GM12874 (cell line): Measurements from ENCODE around the gene ZNF436.
A peak's percentile ranks its signal among the peaks of the same experiment; 100 is the strongest.

Experiments used
- TF ChIP-seq, protein P1 (sequence below): IDR thresholded peaks from 2 replicates; pipeline ENCODE4 v1.5.1; 2011; ENCODE audit warnings: low read depth, mild to moderate bottlenecking, control low read depth, low read length, moderate library complexity; ENCODE audit not compliant: insufficient read depth

Gene ZNF436

DNA sequence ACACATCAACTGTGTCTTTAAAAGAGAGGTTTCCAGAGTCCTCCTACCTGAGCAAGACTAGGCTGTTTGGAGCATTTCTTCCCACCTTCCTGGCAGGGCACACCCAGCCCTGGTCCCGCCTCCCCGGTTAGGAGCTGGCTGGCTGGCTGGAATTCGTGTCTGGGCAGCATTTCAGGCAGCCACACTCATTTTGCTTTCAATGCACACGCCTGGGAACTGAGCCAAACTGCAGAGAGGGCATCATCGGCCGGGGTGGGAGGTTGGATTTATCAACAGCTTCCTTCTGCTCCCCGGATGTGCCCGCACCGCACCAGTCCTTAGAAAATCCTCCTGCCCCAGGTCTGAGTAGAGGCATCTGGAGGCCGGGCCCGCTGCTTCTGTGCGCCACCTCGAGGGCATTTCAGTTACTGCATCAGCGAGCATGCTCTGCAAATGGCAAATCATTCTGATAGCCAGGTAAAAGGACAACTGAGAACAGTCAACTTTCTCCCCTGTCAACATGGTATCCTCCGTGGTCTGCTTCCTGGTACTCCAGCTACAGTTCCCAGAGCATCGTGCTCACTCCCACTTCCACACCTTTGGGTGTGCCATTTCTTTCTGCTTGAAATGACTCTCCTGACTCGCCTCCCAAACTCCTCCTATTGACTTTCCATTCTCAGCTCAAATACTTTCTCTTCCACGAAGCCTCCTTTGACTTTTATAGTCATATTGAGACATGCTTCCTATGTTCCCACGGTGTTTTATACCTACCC lies 34.3 kb upstream of the ZNF436 start:
- TF ChIP-seq, protein P1, sequence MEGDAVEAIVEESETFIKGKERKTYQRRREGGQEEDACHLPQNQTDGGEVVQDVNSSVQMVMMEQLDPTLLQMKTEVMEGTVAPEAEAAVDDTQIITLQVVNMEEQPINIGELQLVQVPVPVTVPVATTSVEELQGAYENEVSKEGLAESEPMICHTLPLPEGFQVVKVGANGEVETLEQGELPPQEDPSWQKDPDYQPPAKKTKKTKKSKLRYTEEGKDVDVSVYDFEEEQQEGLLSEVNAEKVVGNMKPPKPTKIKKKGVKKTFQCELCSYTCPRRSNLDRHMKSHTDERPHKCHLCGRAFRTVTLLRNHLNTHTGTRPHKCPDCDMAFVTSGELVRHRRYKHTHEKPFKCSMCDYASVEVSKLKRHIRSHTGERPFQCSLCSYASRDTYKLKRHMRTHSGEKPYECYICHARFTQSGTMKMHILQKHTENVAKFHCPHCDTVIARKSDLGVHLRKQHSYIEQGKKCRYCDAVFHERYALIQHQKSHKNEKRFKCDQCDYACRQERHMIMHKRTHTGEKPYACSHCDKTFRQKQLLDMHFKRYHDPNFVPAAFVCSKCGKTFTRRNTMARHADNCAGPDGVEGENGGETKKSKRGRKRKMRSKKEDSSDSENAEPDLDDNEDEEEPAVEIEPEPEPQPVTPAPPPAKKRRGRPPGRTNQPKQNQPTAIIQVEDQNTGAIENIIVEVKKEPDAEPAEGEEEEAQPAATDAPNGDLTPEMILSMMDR: peak; percentile 93

DNA sequence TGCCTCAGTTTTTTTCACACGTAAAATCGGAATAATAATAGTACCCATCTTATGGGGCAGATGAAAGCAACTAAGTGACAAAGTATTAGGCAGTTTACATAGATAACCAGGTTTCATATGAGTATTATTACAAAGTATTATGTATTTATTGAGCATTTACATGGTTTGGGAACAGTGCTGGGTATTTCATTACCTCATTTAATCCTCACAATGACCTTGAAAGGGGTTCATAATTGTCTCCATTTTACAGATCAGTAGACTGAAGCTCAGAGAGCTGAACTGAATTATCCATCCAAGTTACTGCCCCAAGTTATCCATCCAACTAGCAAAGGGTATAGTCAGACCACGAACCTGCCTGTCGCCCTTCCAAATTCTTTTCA lies 33.7 kb upstream of the ZNF436 start:
- TF ChIP-seq, protein P1: no peak

DNA sequence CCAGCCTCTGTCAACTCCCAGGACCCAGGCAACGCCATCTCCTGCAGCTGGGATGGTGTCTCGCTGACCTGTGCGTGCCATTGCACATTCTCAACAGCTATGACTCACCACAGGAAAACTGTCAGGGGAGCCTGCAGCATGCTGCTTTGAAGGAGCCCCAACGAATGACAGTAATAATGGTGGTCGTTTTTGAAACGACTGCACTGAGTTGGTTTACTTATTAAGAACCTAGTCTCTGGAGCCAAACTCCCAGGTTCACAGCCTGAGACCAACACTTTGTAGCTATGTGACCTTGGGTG lies 33.4 kb upstream of the ZNF436 start:
- TF ChIP-seq, protein P1: no peak

DNA sequence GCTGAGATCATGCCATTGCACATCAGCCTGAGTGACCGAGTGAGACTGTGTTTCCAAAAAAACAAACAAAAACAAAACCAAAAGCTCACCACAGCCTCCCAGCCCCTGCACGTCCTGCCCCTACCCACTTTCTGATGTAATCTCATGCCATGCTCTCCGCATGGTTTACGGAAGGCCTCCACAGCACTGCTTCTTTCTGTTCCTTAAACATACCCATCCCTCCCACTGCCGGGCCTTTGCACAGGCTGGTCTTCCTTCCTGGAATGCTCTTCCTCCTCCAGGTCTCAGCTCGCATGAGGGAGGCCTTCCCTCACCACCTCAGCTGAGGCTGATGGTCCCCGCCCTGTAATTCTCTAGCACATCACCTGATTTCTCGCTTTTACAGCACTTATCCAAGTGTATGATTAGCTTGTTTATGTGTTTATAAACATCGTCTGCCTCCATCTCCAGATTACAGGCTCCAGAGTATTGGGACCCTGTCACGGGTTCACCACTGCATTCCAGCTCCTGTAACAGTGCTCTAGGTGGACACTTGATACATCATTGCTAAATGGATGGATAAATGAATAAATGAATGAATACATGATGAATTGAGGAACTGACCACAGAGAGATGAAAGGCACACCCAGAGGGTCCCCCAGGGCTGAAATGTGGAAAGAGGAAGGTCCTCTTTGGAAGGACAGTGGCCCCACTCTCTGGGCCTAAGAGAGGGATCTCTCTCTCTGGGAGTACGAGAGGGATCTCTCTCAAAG lies 32.8 kb upstream of the ZNF436 start:
- TF ChIP-seq, protein P1: no peak

DNA sequence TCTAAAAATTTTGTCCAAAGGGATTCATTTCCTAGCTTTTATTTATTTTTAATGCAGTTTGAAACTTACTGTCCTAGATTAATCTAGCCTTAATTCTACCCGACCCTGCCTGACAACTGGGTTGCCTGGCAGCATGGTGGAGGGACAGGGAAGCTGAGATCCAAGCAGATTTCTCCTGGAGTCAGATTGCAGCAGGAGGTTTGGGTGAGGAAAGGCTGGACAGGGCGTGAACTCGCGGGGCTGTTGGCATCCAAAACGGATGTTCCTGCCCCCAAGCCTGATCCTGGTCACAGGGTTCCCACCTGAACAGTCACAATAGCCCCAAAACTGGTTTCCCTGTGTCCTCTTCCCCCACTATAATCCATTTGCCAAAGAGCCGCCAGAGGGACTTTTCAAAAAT lies 31.7 kb upstream of the ZNF436 start:
- TF ChIP-seq, protein P1: no peak

DNA sequence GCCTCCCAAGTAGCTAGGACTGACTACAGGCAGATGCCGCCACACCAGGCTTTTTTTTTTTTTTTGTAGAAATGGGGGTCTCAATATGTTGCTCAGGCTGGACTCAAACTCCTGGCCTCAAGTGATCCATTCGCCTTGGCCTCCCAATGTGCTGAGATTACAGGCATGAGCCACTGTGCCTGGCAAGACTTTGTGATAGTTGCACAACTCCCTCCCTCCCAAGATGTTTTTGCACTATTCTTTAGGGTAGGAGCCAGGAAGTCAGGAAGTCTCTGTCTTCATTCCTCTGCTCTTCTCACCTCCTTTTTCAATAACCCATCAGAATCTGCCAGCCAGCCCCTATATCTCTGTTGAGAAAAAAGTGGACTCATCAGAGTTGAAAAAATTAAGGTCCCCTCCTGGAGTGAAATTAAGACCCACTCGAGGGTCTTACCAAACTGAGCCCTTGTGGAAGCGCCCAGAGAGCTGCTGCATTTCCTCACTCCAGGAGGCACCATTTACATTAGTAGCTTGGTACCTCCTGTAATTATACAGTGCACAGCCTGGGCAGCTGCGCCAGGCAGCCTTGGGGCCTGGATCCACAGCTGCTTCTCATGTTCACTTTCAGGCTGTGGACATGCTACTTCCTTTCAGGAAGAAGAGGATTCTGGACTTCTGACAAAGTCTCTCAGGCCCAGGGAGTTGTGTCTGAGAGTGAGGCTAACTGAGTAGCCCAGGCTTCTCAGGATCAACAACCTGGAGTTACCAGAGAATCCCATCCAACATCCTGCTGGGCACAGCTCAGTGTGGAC lies 30.9 kb upstream of the ZNF436 start:
- TF ChIP-seq, protein P1: no peak

DNA sequence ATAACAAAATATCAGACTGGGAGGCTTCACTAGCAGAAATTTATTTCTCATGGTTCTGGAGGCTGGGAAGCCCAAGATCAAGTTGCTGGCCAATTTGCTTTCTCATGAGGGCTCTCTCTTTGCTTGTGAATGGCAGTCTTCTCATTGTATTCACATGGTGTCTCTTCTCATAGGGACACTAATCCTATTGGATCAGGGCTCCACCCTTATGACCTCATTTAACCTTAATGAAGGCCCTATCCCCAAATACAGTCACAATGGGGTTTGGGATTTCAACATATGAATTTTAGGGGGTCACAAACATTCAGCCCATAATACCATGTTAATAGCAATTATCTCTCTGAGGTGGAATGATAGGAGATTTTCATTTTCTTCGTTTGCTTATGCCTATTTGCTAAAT lies 29.6 kb upstream of the ZNF436 start:
- TF ChIP-seq, protein P1: no peak
